ENCODE results near the gene DHCR7. TPM values are rescaled to one million over a fixed set of nuclear protein-coding genes. Genes with fewer than 3 reads are reported as not detected.

The DHCR7 gene
- polyA plus RNA-seq, 1 of the 3 experiments (the other 2 are of a cell fraction), result 21.4 TPM

- no peak for TF ChIP-seq MAX (IDR thresholded peaks at IDR 0.05; ENCODE audit: low read depth)
- no peak for TF ChIP-seq YY1 (IDR thresholded peaks at IDR 0.05; ENCODE audit: low read depth)
- TF ChIP-seq TEAD4 (IDR thresholded peaks at IDR 0.05; ENCODE audit: borderline replicate concordance, insufficient read depth), result no peak
- TF ChIP-seq NRF1 (IDR thresholded peaks at IDR 0.05; ENCODE audit: low read depth, low read length), result no peak
- TF ChIP-seq SIN3A (IDR thresholded peaks at IDR 0.05; ENCODE audit: borderline replicate concordance, low read depth, low read length), result no peak
- no peak for TF ChIP-seq RCOR1 (IDR thresholded peaks at IDR 0.05; ENCODE audit: low read length)
- no peak for TF ChIP-seq ZBTB33 (IDR thresholded peaks at IDR 0.05; ENCODE audit: borderline replicate concordance, low read depth)
- TF ChIP-seq FOXM1 (IDR thresholded peaks at IDR 0.05; ENCODE audit: low read depth), result no peak
- TF ChIP-seq FOSL2 (IDR thresholded peaks at IDR 0.05; ENCODE audit: borderline replicate concordance, low read depth), result no peak
- no peak for TF ChIP-seq PBX3 (IDR thresholded peaks at IDR 0.05)
Observed at GRCh38 chr11:71451596-71452198, 3.5 kb upstream of the DHCR7 start (continued).

GRCh38 chr11:71450939-71451338, 2.7 kb upstream of the DHCR7 start:
- no peak overlapping the region for H2AFZ ChIP-seq (ENCODE audit: low read depth)
- POLR2A ChIA-PET, result no interaction called here
- H3K4me1 ChIP-seq (ENCODE audit: control insufficient read depth in 1 of 2, insufficient read depth in 2 of 2, low read depth in 1 of 2, low read length in 1 of 2), result peaks cover 4 to 31% of the 10 kb centered on the region in 2 experiments; a peak in 3 of 4 replicates
- H4K20me1 ChIP-seq (ENCODE audit: insufficient read depth), result peaks cover 5% of the 10 kb centered on the region
- no peak overlapping the region for H3K4me3 ChIP-seq (ENCODE audit: low read depth in 2 of 2, low read length in 1 of 2)
- CTCF ChIA-PET, result no interaction called here
- no peaks in the 10 kb centered on the region for H3K27me3 ChIP-seq (ENCODE audit: insufficient read depth)
- TF ChIP-seq EZH2phosphoT487 (IDR thresholded peaks at IDR 0.05; ENCODE audit: borderline replicate concordance, low read depth) (no peak), FOXM1 (IDR thresholded peaks at IDR 0.05; ENCODE audit: low read depth) (no peak), MXI1 (IDR thresholded peaks at IDR 0.05; ENCODE audit: low read depth, low read length) (no peak)
- H3K9ac ChIP-seq, result no peak overlapping the region
- H3K9me2 ChIP-seq, result no peaks in the 10 kb centered on the region
- H3K9me3 ChIP-seq, result peaks cover 8% of the 10 kb centered on the region; the same call in 1 of the 2 replicates
- H3K27ac ChIP-seq (ENCODE audit: low read depth in 2 of 2, low read length in 1 of 2), result no peak overlapping the region
- DNase-seq, result no peak
- H3K4me2 ChIP-seq, result no peak overlapping the region
- WGBS (ENCODE audit: low lambda C conversion rate), result 85% methylated on average over 3 of the region's 3 CpGs
- H3K79me2 ChIP-seq (ENCODE audit: insufficient read depth), result peaks cover 28% of the 10 kb centered on the region
- peaks cover 12% of the 10 kb centered on the region for H3F3A ChIP-seq (replicated peaks; ENCODE audit: insufficient read depth)
- H3K36me3 ChIP-seq (replicated peaks in 1 of 2; ENCODE audit: control insufficient read depth in 1 of 2, insufficient read depth in 2 of 2, low read length in 1 of 2), result peaks cover 12 to 20% of the 10 kb centered on the region in 2 experiments
